Stomach smooth muscle (tissue), 2 donors: ENCODE data around the gene AHI1.

Experiments used
- H3K27ac ChIP-seq: one replicate; pipeline ENCODE4 v1.7.0; 2013; ENCODE audit warnings: mild to moderate bottlenecking, low read length, inconsistent platforms
- H3K27me3 ChIP-seq, 2 donors: one replicate each; pipeline ENCODE4 v1.7.0; 2013; ENCODE audit warnings: low read length in 2 of 2; ENCODE audit not compliant: insufficient read depth in 2 of 2, control insufficient read depth in 1 of 2
- H3K36me3 ChIP-seq, 2 donors: one replicate each; pipeline ENCODE4 v1.7.0; 2013; ENCODE audit warnings: low read length in 2 of 2; ENCODE audit not compliant: control insufficient read depth in 2 of 2, insufficient read depth in 2 of 2
- H3K4me1 ChIP-seq: one replicate; pipeline ENCODE4 v1.7.0; 2013; ENCODE audit warnings: low read length; ENCODE audit not compliant: control insufficient read depth, insufficient read depth
- H3K4me3 ChIP-seq, 2 donors: one replicate each; pipeline ENCODE4 v1.7.0; 2013; ENCODE audit warnings: low read length in 2 of 2
- H3K9ac ChIP-seq, 2 donors: one replicate each; pipeline ENCODE4 v1.7.0; 2013; ENCODE audit warnings: low read length in 2 of 2, mild to moderate bottlenecking in 1 of 2
- H3K9me3 ChIP-seq, 2 donors: one replicate each; pipeline ENCODE4 v1.7.0; 2013; ENCODE audit warnings: low read length in 2 of 2; ENCODE audit not compliant: control insufficient read depth in 2 of 2
- donor health status: healthy.
- donor health status: Pancreatic carcinoma.

AHI1 gene

DNA sequence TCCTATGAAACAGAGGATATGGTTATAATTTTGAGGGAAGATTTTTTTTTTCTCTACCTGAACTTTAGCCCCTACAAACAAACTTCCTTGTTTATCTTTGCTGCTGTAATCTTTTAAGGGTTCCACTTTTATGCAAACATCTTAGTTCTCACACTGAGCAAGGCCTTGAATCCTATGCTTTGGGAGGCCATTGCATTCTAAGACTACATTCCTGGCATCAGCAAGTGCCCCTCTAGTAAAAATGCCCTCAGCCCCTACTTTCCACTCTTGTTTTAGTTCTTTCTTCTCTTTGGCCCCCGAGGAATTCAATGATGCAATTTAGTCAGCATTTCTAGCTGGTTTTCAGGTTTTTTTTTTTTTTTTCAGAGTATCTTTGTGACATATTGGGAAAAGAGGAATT, 8.1 kb upstream of the AHI1 start:
- Histone ChIP-seq H3K27me3 (no peaks in the 10 kb centered on the region), H3K9me3 (no peaks in the 10 kb centered on the region), H3K36me3 (no peaks in the 10 kb centered on the region), H3K9ac (no peak overlapping the region), H3K27ac (no peak overlapping the region), H3K4me3 (no peak overlapping the region), H3K4me1 (no peaks in the 10 kb centered on the region)

DNA sequence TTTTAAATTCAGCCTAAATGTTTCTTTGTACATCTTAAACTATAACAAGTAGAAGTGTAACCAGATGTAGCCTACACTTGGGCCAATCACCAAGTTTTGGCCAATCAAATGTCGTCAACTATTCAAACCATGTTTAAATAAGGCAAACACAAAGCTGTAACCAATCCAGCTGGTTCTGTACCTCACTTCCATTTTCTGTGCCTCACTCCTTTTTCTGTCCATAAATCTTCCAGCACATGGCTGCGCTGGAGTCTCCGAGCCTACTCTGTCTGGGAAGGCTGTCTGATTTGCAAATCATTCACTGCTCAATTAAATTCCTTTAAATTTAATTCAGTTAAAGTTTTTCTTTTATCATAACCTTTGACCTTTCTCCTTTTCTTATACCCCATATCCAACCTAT, 7.7 kb upstream of the AHI1 start:
- no peaks in the 10 kb centered on the region for H3K4me1 ChIP-seq
- no peak overlapping the region for H3K4me3 ChIP-seq
- no peak overlapping the region for H3K9ac ChIP-seq
- no peaks in the 10 kb centered on the region for H3K9me3 ChIP-seq
- no peak overlapping the region for H3K27ac ChIP-seq
- H3K36me3 ChIP-seq: no peaks in the 10 kb centered on the region
- H3K27me3 ChIP-seq: no peaks in the 10 kb centered on the region

DNA sequence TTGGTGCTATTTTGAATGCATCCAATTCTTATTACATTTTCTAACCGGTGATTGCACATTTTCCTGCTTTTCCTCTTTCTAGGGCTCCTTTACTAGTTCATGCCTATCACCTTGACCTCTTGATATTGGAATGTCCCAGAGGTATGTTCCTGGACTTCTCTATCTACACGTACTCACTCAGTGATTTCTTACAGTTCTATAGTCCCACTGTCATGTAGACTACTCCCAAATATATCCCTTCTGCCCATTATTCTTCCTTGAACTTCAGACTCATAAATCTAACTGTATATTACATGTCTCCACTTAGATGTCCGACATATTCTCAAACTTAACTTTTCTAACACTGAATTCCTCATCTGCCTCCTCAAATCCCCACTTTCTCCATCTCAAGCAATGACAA, 7.2 kb upstream of the AHI1 start:
- Histone ChIP-seq H3K9ac (no peak overlapping the region), H3K4me3 (no peak overlapping the region), H3K27me3 (no peaks in the 10 kb centered on the region), H3K27ac (no peak overlapping the region), H3K9me3 (no peaks in the 10 kb centered on the region), H3K36me3 (no peaks in the 10 kb centered on the region), H3K4me1 (no peaks in the 10 kb centered on the region)

DNA sequence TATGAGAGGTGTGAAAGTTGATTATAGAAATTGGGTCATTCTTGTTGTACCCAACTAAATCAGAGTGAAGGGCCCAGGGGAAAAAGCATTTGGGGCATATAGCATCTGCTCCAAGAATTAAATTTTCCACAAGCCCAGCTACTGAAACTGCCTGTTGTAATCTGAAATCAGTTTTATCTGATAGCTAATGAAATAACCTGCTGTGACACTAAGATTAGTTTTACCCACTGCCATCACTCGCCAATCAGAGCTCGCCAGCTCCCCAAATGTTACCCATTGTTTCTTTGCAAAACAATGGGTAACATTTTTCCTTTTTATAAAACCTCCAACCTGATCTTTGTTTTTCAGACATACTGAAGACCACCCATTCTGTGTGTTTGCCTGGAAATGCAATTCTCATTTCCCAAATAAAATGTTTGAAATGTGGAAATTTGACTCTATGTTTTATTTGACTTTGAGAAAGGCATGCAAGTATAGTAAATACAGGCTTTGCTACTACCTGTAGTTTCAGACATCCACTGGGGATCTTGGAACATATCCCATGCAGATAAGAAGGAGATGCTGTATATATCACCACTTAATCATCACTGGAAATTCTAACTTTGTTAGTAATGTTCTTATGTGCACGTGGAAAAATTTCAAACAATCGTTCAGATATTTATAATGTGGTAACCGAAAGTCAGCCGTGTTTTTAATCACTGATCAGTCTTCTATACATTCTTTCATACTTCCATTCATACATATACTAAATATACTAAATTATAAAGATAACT, 6.3 kb upstream of the AHI1 start:
- Histone ChIP-seq H3K4me3 (no peak overlapping the region), H3K27me3 (no peaks in the 10 kb centered on the region), H3K27ac (no peak overlapping the region), H3K4me1 (peaks cover 5% of the 10 kb centered on the region), H3K9me3 (no peaks in the 10 kb centered on the region), H3K36me3 (no peaks in the 10 kb centered on the region), H3K9ac (no peak overlapping the region)

DNA sequence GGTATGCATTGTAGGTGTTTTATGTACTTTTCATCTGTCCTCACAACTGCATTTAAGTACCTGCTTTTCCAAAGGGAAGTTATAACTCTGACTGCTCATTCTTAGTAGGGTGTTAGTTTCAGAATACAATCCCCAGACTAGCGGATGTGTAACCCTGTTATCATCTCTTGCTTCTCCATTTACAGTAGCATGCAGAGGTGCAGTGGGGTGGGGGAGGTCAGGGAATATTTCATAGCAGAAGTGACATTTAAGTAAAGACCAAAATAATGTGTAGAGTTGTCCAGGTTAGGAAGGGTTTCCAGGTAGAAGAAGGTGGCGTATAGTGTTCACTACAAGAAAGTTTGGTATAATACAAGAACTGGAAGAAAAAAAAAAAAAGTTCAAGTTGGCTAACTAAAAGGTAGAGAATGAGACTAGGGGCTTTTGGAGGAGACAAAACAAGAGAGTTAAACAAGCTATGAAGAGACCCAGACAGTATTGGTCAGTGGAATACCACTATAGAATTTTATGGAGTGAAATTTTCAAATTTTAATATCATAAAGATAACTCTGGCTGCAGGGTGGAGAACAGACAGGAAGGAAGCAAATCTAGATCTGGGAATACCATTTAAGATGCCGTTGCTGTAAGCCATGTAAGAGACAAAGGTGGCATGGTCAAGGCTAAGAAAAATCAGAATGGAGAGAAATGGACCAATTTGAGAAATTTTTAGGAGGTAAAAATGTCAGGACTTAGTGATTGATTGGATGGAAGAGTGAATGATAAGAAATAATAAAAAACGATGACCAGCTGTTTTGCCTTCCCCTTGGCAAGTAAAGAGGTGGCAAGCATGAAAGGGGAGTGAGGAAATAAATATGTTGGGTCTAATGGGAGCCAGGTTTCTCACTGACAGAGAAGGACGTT, 2.2 kb upstream of the AHI1 start:
- Histone ChIP-seq H3K4me3 (peak overlapping the region in 1 of 2 donors; percentile 78), H3K4me1 (peaks cover 6% of the 10 kb centered on the region), H3K27me3 (no peaks in the 10 kb centered on the region), H3K9ac (no peak overlapping the region), H3K9me3 (no peaks in the 10 kb centered on the region), H3K27ac (peak overlapping the region; percentile 99), H3K36me3 (no peaks in the 10 kb centered on the region)

DNA sequence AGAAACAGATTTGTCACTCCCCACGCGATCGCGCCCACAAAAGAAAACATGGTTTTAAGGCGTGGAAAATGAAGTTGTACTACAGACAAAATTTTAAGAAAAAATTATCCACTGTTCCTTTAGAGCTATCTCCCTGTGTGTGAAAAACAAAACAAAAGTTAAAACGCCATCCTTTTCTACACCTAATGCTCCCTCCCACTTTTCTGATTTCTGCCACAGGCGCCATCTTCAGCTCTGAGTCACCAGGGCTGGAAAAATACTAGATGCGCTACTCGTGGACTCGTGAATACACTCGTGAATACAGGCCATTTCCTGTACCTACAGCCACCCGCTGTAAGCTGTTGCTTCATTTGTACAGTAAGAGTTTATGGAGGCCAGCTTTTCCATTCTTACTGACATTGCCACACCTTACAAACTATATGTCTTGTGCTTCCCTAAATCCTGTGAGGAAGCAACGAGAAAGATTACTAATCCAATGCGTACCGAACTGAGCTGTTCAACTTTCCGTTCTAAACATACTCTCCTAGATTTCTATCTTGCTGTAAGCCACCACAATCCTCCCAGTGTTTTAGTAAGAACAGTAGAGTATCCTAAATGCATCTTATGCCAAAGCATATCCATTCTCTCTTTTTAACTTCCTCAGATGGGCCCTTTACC, 773 bp upstream of the AHI1 start:
- Histone ChIP-seq H3K27ac (peak overlapping the region; percentile 99), H3K9me3 (no peaks in the 10 kb centered on the region), H3K4me1 (peaks cover 6% of the 10 kb centered on the region), H3K27me3 (no peaks in the 10 kb centered on the region), H3K36me3 (no peaks in the 10 kb centered on the region), H3K4me3 (peak overlapping the region; percentile 78 to 92), H3K9ac (peak overlapping the region; percentile 94 to 100)

DNA sequence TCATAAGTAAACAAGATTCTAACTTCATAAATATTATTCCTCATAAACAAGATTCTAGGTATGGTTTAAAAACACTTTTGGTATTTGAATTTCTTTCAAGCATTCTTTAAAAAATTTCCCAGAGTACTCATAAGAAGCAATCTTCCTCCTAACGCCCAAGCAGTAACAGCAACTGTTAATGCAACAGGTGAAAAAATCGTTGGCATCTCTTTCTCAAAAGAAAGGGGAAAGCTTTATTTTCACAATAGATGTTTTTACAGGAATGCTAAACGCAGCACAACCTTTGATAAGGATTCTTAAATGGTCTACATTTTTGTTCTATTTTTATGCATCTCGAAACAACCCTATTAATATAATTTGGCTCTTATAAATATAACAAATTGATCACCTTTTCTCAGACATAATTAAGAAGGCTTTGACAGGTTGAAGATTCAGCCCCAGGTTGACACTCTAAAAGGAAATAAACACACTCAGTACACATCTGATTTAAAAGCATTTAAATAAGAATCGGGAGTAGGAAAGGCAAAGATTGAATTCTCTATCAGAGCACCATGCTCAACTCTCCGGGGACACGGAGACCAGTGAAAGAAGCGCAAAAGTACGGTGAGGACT, 634 bp downstream of the AHI1 start:
- Histone ChIP-seq H3K9ac (peak overlapping the region; percentile 94 to 100), H3K4me1 (peaks cover 6% of the 10 kb centered on the region), H3K9me3 (no peaks in the 10 kb centered on the region)

DNA sequence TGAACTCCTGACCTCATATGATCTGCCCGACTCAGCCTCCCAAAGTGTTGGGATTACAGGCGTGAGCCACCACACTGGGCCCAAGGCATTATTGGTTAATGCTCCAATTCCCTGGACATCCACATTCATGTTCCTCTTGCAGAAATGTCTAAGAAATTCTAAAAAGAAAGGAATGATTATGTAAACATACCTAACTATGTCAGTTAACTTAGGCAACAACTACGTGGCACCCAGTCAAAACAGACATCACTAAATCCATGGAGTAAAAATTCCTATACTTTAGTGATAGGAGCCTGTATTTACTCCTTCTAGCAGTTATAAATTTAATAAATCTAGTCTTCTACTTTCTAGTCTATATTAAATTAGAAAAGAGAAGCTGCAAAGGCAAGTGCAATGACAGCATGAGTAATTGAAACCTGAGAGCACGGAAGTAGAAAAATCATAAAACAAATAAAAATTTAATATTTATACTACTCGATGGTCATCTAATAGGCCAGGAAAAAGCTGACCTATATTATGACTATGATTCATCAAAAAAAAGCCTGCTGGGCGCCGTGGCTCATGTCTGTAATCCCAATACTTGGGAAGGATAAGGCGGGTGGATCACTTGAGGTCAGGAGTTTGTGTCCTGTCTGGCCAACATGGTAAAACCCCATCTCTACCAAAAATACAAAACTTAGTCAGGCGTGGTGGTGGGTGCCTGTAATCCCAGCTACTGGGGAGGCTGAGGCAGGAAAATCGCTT, 4.2 kb downstream of the AHI1 start:
- peaks cover 7 to 12% of the 10 kb centered on the region in 2 donors for H3K36me3 ChIP-seq
- no peaks in the 10 kb centered on the region for H3K4me1 ChIP-seq
- H3K9me3 ChIP-seq: no peaks in the 10 kb centered on the region
- no peaks in the 10 kb centered on the region for H3K27me3 ChIP-seq
- no peak overlapping the region for H3K27ac ChIP-seq
- no peak overlapping the region for H3K4me3 ChIP-seq
- H3K9ac ChIP-seq: no peak overlapping the region

More for the DNA sequence above, 634 bp downstream of the AHI1 start:
- Histone ChIP-seq H3K4me3 (peak overlapping the region; percentile 78 to 92), H3K36me3 (no peaks in the 10 kb centered on the region), H3K27ac (peak overlapping the region; percentile 99), H3K27me3 (no peaks in the 10 kb centered on the region)

DNA sequence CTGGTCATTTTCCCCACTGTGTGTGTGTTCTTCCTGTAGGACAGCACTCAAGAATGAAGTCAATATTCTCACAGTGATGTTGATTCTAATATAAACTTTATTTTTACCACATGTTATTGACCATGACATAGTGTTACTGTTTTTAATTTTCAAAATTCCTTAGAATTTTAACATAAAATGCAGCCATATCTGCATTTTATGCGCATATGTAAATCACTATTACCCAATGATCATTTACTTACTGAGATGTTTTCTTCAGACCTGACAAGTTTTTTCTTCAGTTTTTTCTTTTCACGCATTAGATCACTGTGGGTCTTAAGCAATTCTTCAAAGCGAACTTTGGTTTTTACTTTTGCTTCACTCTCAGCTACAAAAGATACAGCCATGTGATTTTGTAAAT, 7.2 kb downstream of the AHI1 start:
- Histone ChIP-seq H3K4me3 (no peak overlapping the region), H3K9ac (no peak overlapping the region), H3K4me1 (no peaks in the 10 kb centered on the region), H3K36me3 (peaks cover 11 to 24% of the 10 kb centered on the region in 2 donors), H3K27me3 (no peaks in the 10 kb centered on the region), H3K27ac (no peak overlapping the region), H3K9me3 (no peaks in the 10 kb centered on the region)

DNA sequence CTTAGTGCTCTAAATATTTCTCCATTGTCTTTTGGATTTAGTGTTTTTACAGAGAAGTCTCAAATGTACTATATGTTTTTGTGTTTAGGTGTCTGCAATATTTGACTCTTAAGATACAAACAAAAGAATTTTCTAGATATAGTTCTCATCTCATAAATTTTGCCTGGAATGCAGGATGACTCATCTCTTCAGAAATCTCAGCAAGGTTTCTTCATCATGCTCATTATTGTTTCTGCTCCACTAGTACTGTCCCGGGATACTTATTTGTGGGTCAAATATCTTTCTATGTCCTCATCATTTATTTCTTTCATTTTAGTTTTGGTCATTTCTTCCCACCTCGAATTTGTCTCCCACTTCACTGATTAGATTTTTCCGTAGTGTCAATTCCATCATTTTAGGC, 9.5 kb downstream of the AHI1 start:
- peaks cover 0 to 2% of the 10 kb centered on the region in 2 donors for H3K9me3 ChIP-seq

More for the DNA sequence above, 9.5 kb downstream of the AHI1 start:
- no peaks in the 10 kb centered on the region for H3K4me1 ChIP-seq
- no peak overlapping the region for H3K27ac ChIP-seq
- H3K36me3 ChIP-seq: peaks cover 13 to 33% of the 10 kb centered on the region in 2 donors
- no peak overlapping the region for H3K4me3 ChIP-seq
- no peaks in the 10 kb centered on the region for H3K27me3 ChIP-seq
- no peak overlapping the region for H3K9ac ChIP-seq
